Effector CD8-positive, alpha-beta T cell (primary cell): ENCODE measurements around the gene VPS35L.

Experiments used
- DNase-seq: peaks from one replicate; lab custom pipeline; 2025; lab: John Stamatoyannopoulos, UW

The VPS35L gene

GRCh38 chr16:19748389-19749168 lies 193.1 kb downstream of the VPS35L start:
- DNase-seq = no peak

GRCh38 chr16:19749571-19750080 lies 194.1 kb downstream of the VPS35L start:
- no peak for DNase-seq
